Muscle layer of duodenum (tissue), 2 donors: Measurements from ENCODE around the gene GNG12.
A peak's percentile ranks its signal among the peaks of the same experiment; 100 is the strongest.

Experiments
- H3K27ac ChIP-seq: one replicate; pipeline ENCODE4 v1.7.0; 2013; ENCODE audit warnings: mild to moderate bottlenecking, low read length
- H3K27me3 ChIP-seq: one replicate; pipeline ENCODE4 v1.7.0; 2013; ENCODE audit warnings: low read depth, mild to moderate bottlenecking, control low read depth, low read length
- H3K36me3 ChIP-seq, 2 donors: one replicate each; pipeline ENCODE4 v1.7.0; 2013; ENCODE audit warnings: low read length in 2 of 2, control low read depth in 1 of 2, mild to moderate bottlenecking in 1 of 2; ENCODE audit not compliant: insufficient read depth in 2 of 2, control insufficient read depth in 1 of 2
- H3K4me1 ChIP-seq, 2 donors: one replicate each; pipeline ENCODE4 v1.7.0; 2013; ENCODE audit warnings: low read length in 2 of 2, mild to moderate bottlenecking in 2 of 2, control low read depth in 1 of 2, moderate library complexity in 1 of 2; ENCODE audit not compliant: insufficient read depth in 2 of 2, control insufficient read depth in 1 of 2
- H3K4me3 ChIP-seq, 2 donors: one replicate each; pipeline ENCODE4 v1.7.0; 2013; ENCODE audit warnings: low read length in 2 of 2, low read depth in 1 of 2, mild to moderate bottlenecking in 1 of 2
- H3K9me3 ChIP-seq, 2 donors: one replicate each; pipeline ENCODE4 v1.7.0; 2013; ENCODE audit warnings: low read length in 2 of 2, control low read depth in 1 of 2, mild to moderate bottlenecking in 1 of 2; ENCODE audit not compliant: control insufficient read depth in 1 of 2
- donor health status: healthy.

The GNG12 gene

GRCh38 chr1:67696708-67697107 lies 136.6 kb downstream of the GNG12 start:
- Histone ChIP-seq H3K4me1 (no peaks in the 10 kb centered on the region), H3K4me3 (no peak overlapping the region), H3K27ac (no peak overlapping the region), H3K36me3 (no peaks in the 10 kb centered on the region), H3K27me3 (no peaks in the 10 kb centered on the region), H3K9me3 (no peaks in the 10 kb centered on the region)

GRCh38 chr1:67695963-67696362 lies 137.3 kb downstream of the GNG12 start:
- Histone ChIP-seq H3K4me1 (no peaks in the 10 kb centered on the region), H3K4me3 (no peak overlapping the region), H3K36me3 (no peaks in the 10 kb centered on the region), H3K9me3 (no peaks in the 10 kb centered on the region), H3K27ac (no peak overlapping the region), H3K27me3 (no peaks in the 10 kb centered on the region)

- Histone ChIP-seq H3K9me3 (no peaks in the 10 kb centered on the region), H3K4me3 (no peak overlapping the region), H3K36me3 (peaks cover 11 to 23% of the 10 kb centered on the region in 2 donors), H3K27ac (no peak overlapping the region), H3K27me3 (no peaks in the 10 kb centered on the region), H3K4me1 (peaks cover 0 to 9% of the 10 kb centered on the region in 2 donors)
Measured at GRCh38 chr1:67691712-67692111, 141.6 kb downstream of the GNG12 start.

GRCh38 chr1:67690411-67690810 lies 142.9 kb downstream of the GNG12 start:
- Histone ChIP-seq H3K9me3 (no peaks in the 10 kb centered on the region), H3K4me3 (no peak overlapping the region), H3K36me3 (peaks cover 22 to 23% of the 10 kb centered on the region in 2 donors), H3K27ac (no peak overlapping the region), H3K4me1 (peaks cover 0 to 9% of the 10 kb centered on the region in 2 donors), H3K27me3 (no peaks in the 10 kb centered on the region)

- Histone ChIP-seq H3K27ac (no peak overlapping the region), H3K27me3 (no peaks in the 10 kb centered on the region), H3K9me3 (no peaks in the 10 kb centered on the region), H3K4me1 (peaks cover 0 to 9% of the 10 kb centered on the region in 2 donors), H3K4me3 (no peak overlapping the region), H3K36me3 (peaks cover 22 to 23% of the 10 kb centered on the region in 2 donors)
Measured at GRCh38 chr1:67690018-67690363, 143.3 kb downstream of the GNG12 start.

GRCh38 chr1:67689267-67690017 lies 143.8 kb downstream of the GNG12 start:
- no peaks in the 10 kb centered on the region for H3K27me3 ChIP-seq
- no peaks in the 10 kb centered on the region for H3K9me3 ChIP-seq
- H3K36me3 ChIP-seq = peaks cover 22 to 23% of the 10 kb centered on the region in 2 donors
- H3K27ac ChIP-seq = no peak overlapping the region
- H3K4me1 ChIP-seq = peaks cover 1 to 9% of the 10 kb centered on the region in 2 donors
- no peak overlapping the region for H3K4me3 ChIP-seq

- Histone ChIP-seq H3K27me3 (no peaks in the 10 kb centered on the region), H3K9me3 (no peaks in the 10 kb centered on the region), H3K27ac (no peak overlapping the region), H3K36me3 (peaks cover 22 to 23% of the 10 kb centered on the region in 2 donors), H3K4me1 (peaks cover 6 to 13% of the 10 kb centered on the region in 2 donors), H3K4me3 (no peak overlapping the region)
Measured at GRCh38 chr1:67688526-67689219, 144.6 kb downstream of the GNG12 start.

- peaks cover 22 to 23% of the 10 kb centered on the region in 2 donors for H3K36me3 ChIP-seq
- H3K27ac ChIP-seq = no peak overlapping the region
- peak overlapping the region in 1 of 2 donors; percentile 94 for H3K4me3 ChIP-seq
- peaks cover 6 to 13% of the 10 kb centered on the region in 2 donors for H3K4me1 ChIP-seq
- H3K27me3 ChIP-seq = no peaks in the 10 kb centered on the region
- no peaks in the 10 kb centered on the region for H3K9me3 ChIP-seq
Measured at GRCh38 chr1:67687649-67688048, 145.6 kb downstream of the GNG12 start.

- Histone ChIP-seq H3K27me3 (no peaks in the 10 kb centered on the region), H3K36me3 (peaks cover 22 to 23% of the 10 kb centered on the region in 2 donors), H3K4me3 (peak overlapping the region; percentile 82 to 94), H3K27ac (peak overlapping the region; percentile 88), H3K4me1 (peaks cover 6 to 13% of the 10 kb centered on the region in 2 donors), H3K9me3 (no peaks in the 10 kb centered on the region)
Measured at GRCh38 chr1:67687198-67687545, 146.1 kb downstream of the GNG12 start.

GRCh38 chr1:67686267-67687197 lies 146.7 kb downstream of the GNG12 start:
- peaks cover 22 to 23% of the 10 kb centered on the region in 2 donors for H3K36me3 ChIP-seq
- peak overlapping the region; percentile 88 for H3K27ac ChIP-seq
- no peaks in the 10 kb centered on the region for H3K27me3 ChIP-seq
- peak overlapping the region; percentile 82 to 94 for H3K4me3 ChIP-seq
- peaks cover 6 to 13% of the 10 kb centered on the region in 2 donors for H3K4me1 ChIP-seq
- no peaks in the 10 kb centered on the region for H3K9me3 ChIP-seq
